ENCODE data around the gene DHX57.

Gene DHX57

GRCh38 chr2:38875227-38875575, 533 bp downstream of the DHX57 start:
- TF ChIP-seq NFIC (IDR thresholded peaks at IDR 0.05) = no peak
- TF ChIP-seq EGR1 (IDR thresholded peaks at IDR 0.05) = no peak
- TF ChIP-seq, protein P1, sequence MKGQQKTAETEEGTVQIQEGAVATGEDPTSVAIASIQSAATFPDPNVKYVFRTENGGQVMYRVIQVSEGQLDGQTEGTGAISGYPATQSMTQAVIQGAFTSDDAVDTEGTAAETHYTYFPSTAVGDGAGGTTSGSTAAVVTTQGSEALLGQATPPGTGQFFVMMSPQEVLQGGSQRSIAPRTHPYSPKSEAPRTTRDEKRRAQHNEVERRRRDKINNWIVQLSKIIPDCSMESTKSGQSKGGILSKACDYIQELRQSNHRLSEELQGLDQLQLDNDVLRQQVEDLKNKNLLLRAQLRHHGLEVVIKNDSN (IDR thresholded peaks at IDR 0.05) = no peak
- no peak for TF ChIP-seq TCF12 (IDR thresholded peaks at IDR 0.05; ENCODE audit: low read depth)
- TF ChIP-seq CEBPB (IDR thresholded peaks at IDR 0.05) = no peak

DNA sequence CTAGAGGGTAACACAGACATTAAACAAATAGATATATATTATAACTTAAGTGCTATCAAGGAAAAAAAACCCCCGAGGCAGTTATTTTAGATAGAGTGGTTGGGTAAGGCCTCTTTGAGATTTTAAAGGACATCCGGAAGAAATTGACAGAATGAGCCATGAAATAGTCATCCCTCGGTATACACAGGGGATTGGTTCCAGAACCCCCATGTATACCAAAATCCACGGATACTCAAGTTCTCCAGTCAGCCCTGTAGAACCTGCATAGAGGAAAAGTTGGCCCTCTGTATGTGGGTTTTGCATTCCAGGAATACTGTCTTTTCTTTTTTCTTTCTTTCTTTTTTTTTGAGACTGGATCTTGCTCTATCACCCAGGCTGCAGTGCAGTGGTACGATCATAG, 2.0 kb downstream of the DHX57 start:
- TF ChIP-seq, protein P1 (IDR thresholded peaks at IDR 0.05) = no peak
- TF ChIP-seq MAX (IDR thresholded peaks at IDR 0.05) (no peak), CEBPB (IDR thresholded peaks at IDR 0.05) (no peak), TAF1 (IDR thresholded peaks at IDR 0.05; ENCODE audit: low read depth) (no peak), ZBTB7A (IDR thresholded peaks at IDR 0.05; ENCODE audit: low read depth) (no peak), YY1 (IDR thresholded peaks at IDR 0.05; ENCODE audit: low read depth) (no peak), NFIC (IDR thresholded peaks at IDR 0.05) (no peak), CREB1 (IDR thresholded peaks at IDR 0.05; ENCODE audit: low read depth) (no peak), TEAD4 (IDR thresholded peaks at IDR 0.05) (no peak), TCF12 (IDR thresholded peaks at IDR 0.05; ENCODE audit: low read depth) (no peak), FOXM1 (IDR thresholded peaks at IDR 0.05; ENCODE audit: borderline replicate concordance, low read depth) (no peak), EGR1 (IDR thresholded peaks at IDR 0.05) (no peak), EP300 (IDR thresholded peaks at IDR 0.05; ENCODE audit: borderline replicate concordance) (no peak), RAD21 (IDR thresholded peaks at IDR 0.05; ENCODE audit: low read depth) (no peak)
- TF ChIP-seq, protein P2, sequence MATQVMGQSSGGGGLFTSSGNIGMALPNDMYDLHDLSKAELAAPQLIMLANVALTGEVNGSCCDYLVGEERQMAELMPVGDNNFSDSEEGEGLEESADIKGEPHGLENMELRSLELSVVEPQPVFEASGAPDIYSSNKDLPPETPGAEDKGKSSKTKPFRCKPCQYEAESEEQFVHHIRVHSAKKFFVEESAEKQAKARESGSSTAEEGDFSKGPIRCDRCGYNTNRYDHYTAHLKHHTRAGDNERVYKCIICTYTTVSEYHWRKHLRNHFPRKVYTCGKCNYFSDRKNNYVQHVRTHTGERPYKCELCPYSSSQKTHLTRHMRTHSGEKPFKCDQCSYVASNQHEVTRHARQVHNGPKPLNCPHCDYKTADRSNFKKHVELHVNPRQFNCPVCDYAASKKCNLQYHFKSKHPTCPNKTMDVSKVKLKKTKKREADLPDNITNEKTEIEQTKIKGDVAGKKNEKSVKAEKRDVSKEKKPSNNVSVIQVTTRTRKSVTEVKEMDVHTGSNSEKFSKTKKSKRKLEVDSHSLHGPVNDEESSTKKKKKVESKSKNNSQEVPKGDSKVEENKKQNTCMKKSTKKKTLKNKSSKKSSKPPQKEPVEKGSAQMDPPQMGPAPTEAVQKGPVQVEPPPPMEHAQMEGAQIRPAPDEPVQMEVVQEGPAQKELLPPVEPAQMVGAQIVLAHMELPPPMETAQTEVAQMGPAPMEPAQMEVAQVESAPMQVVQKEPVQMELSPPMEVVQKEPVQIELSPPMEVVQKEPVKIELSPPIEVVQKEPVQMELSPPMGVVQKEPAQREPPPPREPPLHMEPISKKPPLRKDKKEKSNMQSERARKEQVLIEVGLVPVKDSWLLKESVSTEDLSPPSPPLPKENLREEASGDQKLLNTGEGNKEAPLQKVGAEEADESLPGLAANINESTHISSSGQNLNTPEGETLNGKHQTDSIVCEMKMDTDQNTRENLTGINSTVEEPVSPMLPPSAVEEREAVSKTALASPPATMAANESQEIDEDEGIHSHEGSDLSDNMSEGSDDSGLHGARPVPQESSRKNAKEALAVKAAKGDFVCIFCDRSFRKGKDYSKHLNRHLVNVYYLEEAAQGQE (IDR thresholded peaks at IDR 0.05; ENCODE audit: low read depth) = no peak

DNA sequence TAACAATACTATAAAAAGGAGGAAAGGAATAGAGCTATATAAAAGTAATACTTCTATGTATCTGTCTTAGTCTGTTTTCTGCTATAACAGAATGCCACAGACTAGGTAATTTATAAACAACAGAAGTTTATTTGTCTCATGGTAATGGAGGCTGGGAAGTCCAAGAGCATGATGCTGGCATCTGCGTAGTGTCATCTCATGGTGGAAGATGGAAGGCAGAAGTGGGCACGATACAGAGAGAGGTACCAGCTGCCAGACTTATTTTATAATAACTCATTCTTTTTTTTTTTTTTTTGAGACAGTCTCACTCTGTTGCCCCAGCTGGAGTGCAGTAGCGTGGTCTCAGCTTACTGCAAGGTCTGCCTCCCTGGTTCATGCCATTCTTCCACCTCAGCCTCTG, 4.3 kb downstream of the DHX57 start:
- TF ChIP-seq RAD21 (IDR thresholded peaks at IDR 0.05; ENCODE audit: low read depth) (no peak), TAF1 (IDR thresholded peaks at IDR 0.05; ENCODE audit: low read depth) (no peak), EGR1 (IDR thresholded peaks at IDR 0.05) (no peak), YY1 (IDR thresholded peaks at IDR 0.05; ENCODE audit: low read depth) (no peak), NFIC (IDR thresholded peaks at IDR 0.05) (no peak), EP300 (IDR thresholded peaks at IDR 0.05; ENCODE audit: borderline replicate concordance) (no peak), TEAD4 (IDR thresholded peaks at IDR 0.05) (no peak), CEBPB (IDR thresholded peaks at IDR 0.05) (no peak), ZBTB7A (IDR thresholded peaks at IDR 0.05; ENCODE audit: low read depth) (no peak), FOXM1 (IDR thresholded peaks at IDR 0.05; ENCODE audit: borderline replicate concordance, low read depth) (no peak), MAX (IDR thresholded peaks at IDR 0.05) (no peak), CREB1 (IDR thresholded peaks at IDR 0.05; ENCODE audit: low read depth) (no peak), TCF12 (IDR thresholded peaks at IDR 0.05; ENCODE audit: low read depth) (no peak)
- TF ChIP-seq, protein P2 (IDR thresholded peaks at IDR 0.05; ENCODE audit: low read depth) = no peak
- TF ChIP-seq, protein P1 (IDR thresholded peaks at IDR 0.05) = no peak

GRCh38 chr2:38866773-38867443, 8.8 kb downstream of the DHX57 start:
- TF ChIP-seq CREB1 (IDR thresholded peaks at IDR 0.05; ENCODE audit: low read depth) (no peak), TAF1 (IDR thresholded peaks at IDR 0.05; ENCODE audit: low read depth) (no peak), FOXM1 (IDR thresholded peaks at IDR 0.05; ENCODE audit: borderline replicate concordance, low read depth) (no peak), RAD21 (IDR thresholded peaks at IDR 0.05; ENCODE audit: low read depth) (no peak)
- TF ChIP-seq, protein P1 (IDR thresholded peaks at IDR 0.05) = no peak

GRCh38 chr2:38863061-38863695, 12.6 kb downstream of the DHX57 start:
- TF ChIP-seq CEBPB (IDR thresholded peaks at IDR 0.05) (no peak), FOXM1 (IDR thresholded peaks at IDR 0.05; ENCODE audit: borderline replicate concordance, low read depth) (no peak), TEAD4 (IDR thresholded peaks at IDR 0.05) (no peak), NFIC (IDR thresholded peaks at IDR 0.05) (no peak), TCF12 (IDR thresholded peaks at IDR 0.05; ENCODE audit: low read depth) (no peak), ZBTB7A (IDR thresholded peaks at IDR 0.05; ENCODE audit: low read depth) (no peak), EGR1 (IDR thresholded peaks at IDR 0.05) (no peak), MAX (IDR thresholded peaks at IDR 0.05) (no peak), RAD21 (IDR thresholded peaks at IDR 0.05; ENCODE audit: low read depth) (no peak), YY1 (IDR thresholded peaks at IDR 0.05; ENCODE audit: low read depth) (no peak), TAF1 (IDR thresholded peaks at IDR 0.05; ENCODE audit: low read depth) (no peak), CREB1 (IDR thresholded peaks at IDR 0.05; ENCODE audit: low read depth) (no peak), EP300 (IDR thresholded peaks at IDR 0.05; ENCODE audit: borderline replicate concordance) (no peak)
- TF ChIP-seq, protein P2 (IDR thresholded peaks at IDR 0.05; ENCODE audit: low read depth) = no peak
- TF ChIP-seq, protein P1 (IDR thresholded peaks at IDR 0.05) = no peak
